ENCODE data around the gene ANO1.

The ANO1 gene

GRCh38 chr11:70176940-70177689 lies 99.0 kb downstream of the ANO1 start:
- H3K36me3 ChIP-seq (ENCODE audit: insufficient read depth), result no peaks in the 10 kb centered on the region

DNA sequence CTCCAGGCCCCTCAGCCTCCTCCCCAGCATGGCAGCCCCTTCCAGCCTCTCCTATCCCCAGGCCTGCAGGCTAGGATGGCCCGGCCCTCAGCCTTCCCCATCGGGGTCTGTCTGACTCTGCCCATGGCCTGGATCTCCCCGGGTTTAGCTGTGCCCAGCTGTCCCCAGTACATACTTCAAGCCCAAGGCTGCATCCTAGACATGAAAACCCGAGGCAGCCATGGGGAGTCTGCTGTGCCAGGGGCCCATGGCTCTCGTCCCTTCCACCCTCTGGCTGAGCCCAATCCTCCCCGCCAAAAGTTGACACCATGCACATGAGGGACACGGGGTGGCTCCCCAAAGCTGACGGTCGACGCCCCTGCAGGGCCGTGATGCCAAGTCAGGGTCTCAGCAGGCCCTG lies 102.8 kb downstream of the ANO1 start:
- Histone ChIP-seq H3K4me2 (no peak overlapping the region), H3K4me3 (IDR thresholded peaks at IDR 0.05; ENCODE audit: insufficient read depth, low read depth, low read length) (no peak overlapping the region), H3K27ac (no peak overlapping the region), H3K9ac (no peak overlapping the region), H3K27me3 (ENCODE audit: insufficient read depth, low read depth) (peaks cover 32% of the 10 kb centered on the region), H3K4me1 (ENCODE audit: low read depth, poor library complexity, severe bottlenecking) (no peaks in the 10 kb centered on the region), H3K79me2 (ENCODE audit: insufficient read depth, low read depth) (no peaks in the 10 kb centered on the region), H2AFZ (ENCODE audit: low read depth) (no peak overlapping the region), H4K20me1 (ENCODE audit: insufficient read depth) (no peaks in the 10 kb centered on the region), H3K36me3 (ENCODE audit: insufficient read depth) (no peaks in the 10 kb centered on the region)
- TF ChIP-seq, protein P1, sequence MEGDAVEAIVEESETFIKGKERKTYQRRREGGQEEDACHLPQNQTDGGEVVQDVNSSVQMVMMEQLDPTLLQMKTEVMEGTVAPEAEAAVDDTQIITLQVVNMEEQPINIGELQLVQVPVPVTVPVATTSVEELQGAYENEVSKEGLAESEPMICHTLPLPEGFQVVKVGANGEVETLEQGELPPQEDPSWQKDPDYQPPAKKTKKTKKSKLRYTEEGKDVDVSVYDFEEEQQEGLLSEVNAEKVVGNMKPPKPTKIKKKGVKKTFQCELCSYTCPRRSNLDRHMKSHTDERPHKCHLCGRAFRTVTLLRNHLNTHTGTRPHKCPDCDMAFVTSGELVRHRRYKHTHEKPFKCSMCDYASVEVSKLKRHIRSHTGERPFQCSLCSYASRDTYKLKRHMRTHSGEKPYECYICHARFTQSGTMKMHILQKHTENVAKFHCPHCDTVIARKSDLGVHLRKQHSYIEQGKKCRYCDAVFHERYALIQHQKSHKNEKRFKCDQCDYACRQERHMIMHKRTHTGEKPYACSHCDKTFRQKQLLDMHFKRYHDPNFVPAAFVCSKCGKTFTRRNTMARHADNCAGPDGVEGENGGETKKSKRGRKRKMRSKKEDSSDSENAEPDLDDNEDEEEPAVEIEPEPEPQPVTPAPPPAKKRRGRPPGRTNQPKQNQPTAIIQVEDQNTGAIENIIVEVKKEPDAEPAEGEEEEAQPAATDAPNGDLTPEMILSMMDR (conservative IDR thresholded peaks at IDR 0.05; ENCODE audit: low read depth, low read length), result no peak

More at GRCh38 chr11:70176940-70177689, 99.0 kb downstream of the ANO1 start:
- Histone ChIP-seq H3K27me3 (ENCODE audit: insufficient read depth, low read depth) (peaks cover 34% of the 10 kb centered on the region), H3K4me1 (ENCODE audit: low read depth, poor library complexity, severe bottlenecking) (no peaks in the 10 kb centered on the region), H4K20me1 (ENCODE audit: insufficient read depth) (no peaks in the 10 kb centered on the region), H3K4me3 (IDR thresholded peaks at IDR 0.05; ENCODE audit: insufficient read depth, low read depth, low read length) (no peak overlapping the region), H3K79me2 (ENCODE audit: insufficient read depth, low read depth) (no peaks in the 10 kb centered on the region), H2AFZ (ENCODE audit: low read depth) (no peak overlapping the region), H3K9ac (no peak overlapping the region), H3K27ac (no peak overlapping the region), H3K4me2 (no peak overlapping the region)
- TF ChIP-seq, protein P1 (conservative IDR thresholded peaks at IDR 0.05; ENCODE audit: low read depth, low read length), result no peak

DNA sequence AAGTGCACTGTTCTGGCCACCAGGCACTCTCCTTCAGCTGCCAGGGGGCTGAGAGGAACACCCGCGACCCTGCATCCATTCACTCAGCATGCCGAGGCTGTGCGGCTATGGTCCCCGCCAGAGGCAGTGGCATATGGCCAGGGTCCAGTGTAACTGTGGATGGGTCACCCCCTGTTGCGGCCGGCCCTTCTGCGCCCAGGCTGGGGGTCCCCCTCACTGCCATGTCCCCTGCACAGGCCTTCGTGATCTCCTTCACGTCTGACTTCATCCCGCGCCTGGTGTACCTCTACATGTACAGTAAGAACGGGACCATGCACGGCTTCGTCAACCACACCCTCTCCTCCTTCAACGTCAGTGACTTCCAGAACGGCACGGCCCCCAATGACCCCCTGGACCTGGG lies 104.1 kb downstream of the ANO1 start:
- Histone ChIP-seq H3K4me3 (IDR thresholded peaks at IDR 0.05; ENCODE audit: insufficient read depth, low read depth, low read length) (no peak overlapping the region), H3K79me2 (ENCODE audit: insufficient read depth, low read depth) (no peaks in the 10 kb centered on the region), H4K20me1 (ENCODE audit: insufficient read depth) (no peaks in the 10 kb centered on the region), H2AFZ (ENCODE audit: low read depth) (no peak overlapping the region), H3K27ac (no peak overlapping the region), H3K4me2 (no peak overlapping the region), H3K9ac (no peak overlapping the region), H3K36me3 (ENCODE audit: insufficient read depth) (no peaks in the 10 kb centered on the region), H3K4me1 (ENCODE audit: low read depth, poor library complexity, severe bottlenecking) (no peaks in the 10 kb centered on the region), H3K27me3 (ENCODE audit: insufficient read depth, low read depth) (peaks cover 33% of the 10 kb centered on the region)
- TF ChIP-seq, protein P1 (conservative IDR thresholded peaks at IDR 0.05; ENCODE audit: low read depth, low read length), result no peak

GRCh38 chr11:70183032-70183431 lies 104.9 kb downstream of the ANO1 start:
- no peak overlapping the region for H2AFZ ChIP-seq (ENCODE audit: low read depth)
- no peak overlapping the region for H3K4me3 ChIP-seq (IDR thresholded peaks at IDR 0.05; ENCODE audit: insufficient read depth, low read depth, low read length)

More at GRCh38 chr11:70183032-70183431, 104.9 kb downstream of the ANO1 start:
- TF ChIP-seq, protein P1 (conservative IDR thresholded peaks at IDR 0.05; ENCODE audit: low read depth, low read length), result no peak
- Histone ChIP-seq H3K79me2 (ENCODE audit: insufficient read depth, low read depth) (no peaks in the 10 kb centered on the region), H3K9ac (no peak overlapping the region), H4K20me1 (ENCODE audit: insufficient read depth) (no peaks in the 10 kb centered on the region), H3K27me3 (ENCODE audit: insufficient read depth, low read depth) (peaks cover 37% of the 10 kb centered on the region), H3K27ac (no peak overlapping the region), H3K36me3 (ENCODE audit: insufficient read depth) (no peaks in the 10 kb centered on the region), H3K4me2 (no peak overlapping the region), H3K4me1 (ENCODE audit: low read depth, poor library complexity, severe bottlenecking) (no peaks in the 10 kb centered on the region)

Measured in KMS-11 (cell line).